Measurements from ENCODE around the gene SF3B3.

The SF3B3 gene

DNA sequence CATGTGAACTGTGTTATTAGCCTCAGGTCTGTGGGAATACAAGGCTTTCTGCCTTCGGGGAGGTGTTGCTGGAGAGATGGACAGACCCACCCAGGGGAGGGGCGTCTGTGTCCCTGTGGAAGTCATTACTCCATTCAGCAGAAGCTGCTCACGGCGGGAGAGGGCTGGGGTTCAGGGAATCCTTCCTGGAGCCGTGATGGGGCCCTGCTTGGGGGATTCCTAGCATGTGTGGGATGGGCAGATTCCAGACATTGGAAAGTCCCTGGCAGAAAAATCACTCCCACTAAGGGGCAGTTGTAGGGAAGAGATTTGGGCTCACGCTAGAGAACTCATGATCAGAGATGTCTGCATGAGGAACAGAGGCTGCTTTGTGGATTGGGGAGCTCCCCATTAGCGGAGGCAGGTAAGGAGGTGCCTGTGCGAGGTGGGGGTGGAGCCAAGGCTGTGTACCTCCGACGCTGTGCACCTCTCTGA is 66.4 kb downstream of the SF3B3 start:
- DNase-seq (ENCODE audit: low read depth in 2 of 2), result no peak

DNA sequence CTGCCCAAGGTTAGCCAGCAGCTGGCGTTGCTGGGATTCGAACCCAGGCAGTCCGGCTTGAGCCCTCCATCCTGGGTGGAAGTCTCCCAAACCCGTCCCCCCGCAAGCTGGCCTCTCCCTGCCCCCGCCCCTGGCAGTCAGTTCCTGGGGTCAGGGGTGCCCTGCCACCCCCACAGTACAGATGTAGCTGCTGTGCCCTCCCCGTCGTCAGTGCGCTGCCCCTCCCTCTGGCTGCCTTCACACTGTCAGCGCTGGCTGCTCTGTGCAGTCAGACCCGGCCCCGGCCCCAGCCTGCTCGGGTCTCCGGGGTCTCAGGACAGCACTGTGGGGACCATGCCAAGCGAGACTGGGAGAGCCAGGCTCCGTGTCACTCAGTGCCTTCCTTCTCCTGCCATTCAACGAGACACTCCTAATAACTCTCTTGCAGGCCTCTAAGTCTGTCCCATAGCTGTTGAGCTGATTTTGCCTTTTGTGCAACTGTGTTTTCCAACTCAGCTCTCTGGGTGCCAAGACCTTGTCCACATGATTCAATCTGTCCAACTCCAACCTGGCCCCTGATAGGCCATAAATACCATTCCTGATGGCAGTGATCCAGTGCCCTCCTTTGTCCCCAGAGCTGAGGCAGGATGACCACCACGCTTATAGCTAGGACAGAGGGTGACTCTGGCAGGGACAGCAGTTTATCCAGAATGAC is 67.3 kb downstream of the SF3B3 start:
- DNase-seq (ENCODE audit: low read depth in 2 of 2), result no peak

DNA sequence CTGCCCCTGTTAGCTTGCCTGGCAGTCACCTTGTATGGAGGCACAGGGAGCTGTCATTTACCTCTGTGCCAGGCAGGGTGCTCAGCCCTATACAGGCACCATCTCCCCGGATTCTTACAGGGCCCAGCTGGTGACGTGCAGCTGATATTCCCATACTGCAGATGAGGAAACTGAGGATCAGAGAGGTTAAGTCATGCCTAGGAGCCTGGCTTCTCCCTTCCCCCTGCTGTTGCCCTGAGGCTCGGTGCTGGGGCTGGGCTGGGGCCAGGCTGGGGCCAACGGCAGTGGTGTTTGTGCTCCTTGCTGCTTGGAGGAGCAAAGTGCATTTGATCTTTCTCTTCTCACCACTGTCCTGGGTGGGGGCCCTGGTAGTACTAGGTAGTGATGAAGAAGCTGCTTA is 68.0 kb downstream of the SF3B3 start:
- DNase-seq (ENCODE audit: low read depth in 2 of 2), result no peak

DNA sequence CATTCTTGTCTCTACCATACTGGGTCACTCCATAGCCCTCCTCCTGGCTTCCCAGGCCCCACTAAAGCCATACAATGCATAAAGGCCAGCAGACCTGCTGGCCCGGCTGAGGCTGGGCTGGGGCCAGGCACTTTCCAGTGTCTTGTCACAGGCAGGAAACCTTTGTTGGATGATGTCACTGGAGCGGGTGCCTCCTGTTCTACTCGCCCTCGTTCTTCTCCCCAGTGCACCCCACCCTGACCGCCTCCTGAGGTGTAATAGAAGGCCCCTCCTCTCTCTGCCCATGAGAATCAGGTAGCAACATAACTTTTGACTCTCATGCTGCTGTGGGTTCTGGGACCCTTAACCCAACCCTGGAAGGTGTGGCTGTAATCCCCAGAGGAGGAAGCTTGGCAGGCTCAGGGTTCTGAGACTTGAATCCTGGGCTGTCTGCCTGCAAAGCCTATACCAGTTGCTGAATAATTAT is 68.5 kb downstream of the SF3B3 start:
- no peak for DNase-seq (ENCODE audit: low read depth in 2 of 2)

DNA sequence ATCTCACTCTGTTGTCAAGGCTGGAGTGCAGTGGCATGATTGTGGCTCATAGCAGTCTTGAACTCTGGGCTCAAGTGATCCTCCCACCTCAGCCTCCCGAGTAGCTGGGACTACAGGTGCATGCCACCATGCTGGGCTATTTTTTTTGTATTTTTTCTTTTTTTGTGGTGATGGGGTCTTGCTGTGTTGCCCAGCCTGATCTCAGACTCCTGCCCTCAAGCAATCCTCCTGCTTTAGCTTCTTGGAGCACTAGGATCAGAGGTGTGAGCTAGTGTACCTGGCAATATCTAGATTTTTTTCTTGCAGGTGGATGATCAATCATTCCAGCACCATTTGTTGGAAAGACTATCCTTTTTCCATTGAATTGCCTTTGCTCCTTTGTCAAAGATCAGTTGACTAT is 69.9 kb downstream of the SF3B3 start:
- DNase-seq (ENCODE audit: low read depth in 2 of 2), result no peak

DNA sequence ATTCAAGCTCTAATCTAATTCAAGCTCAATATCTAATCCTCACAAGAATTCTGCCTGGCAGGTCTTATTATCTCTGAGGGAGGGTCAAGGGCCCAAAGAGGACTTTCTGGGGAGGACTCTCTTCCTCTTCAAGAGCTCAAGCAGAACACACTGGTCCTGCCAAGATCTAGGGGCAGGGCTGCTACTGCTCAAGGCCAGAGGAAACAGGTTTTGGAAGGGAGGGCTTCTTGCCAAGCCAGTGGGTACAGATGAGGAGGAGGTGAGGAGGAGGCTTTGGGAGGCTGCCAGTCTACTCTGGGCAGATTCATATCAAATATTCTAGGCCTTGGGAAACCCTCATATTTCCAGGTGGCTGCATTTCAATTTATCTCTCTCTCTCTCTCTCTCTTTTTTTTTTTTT is 71.0 kb downstream of the SF3B3 start:
- DNase-seq (ENCODE audit: low read depth in 2 of 2), result no peak

DNA sequence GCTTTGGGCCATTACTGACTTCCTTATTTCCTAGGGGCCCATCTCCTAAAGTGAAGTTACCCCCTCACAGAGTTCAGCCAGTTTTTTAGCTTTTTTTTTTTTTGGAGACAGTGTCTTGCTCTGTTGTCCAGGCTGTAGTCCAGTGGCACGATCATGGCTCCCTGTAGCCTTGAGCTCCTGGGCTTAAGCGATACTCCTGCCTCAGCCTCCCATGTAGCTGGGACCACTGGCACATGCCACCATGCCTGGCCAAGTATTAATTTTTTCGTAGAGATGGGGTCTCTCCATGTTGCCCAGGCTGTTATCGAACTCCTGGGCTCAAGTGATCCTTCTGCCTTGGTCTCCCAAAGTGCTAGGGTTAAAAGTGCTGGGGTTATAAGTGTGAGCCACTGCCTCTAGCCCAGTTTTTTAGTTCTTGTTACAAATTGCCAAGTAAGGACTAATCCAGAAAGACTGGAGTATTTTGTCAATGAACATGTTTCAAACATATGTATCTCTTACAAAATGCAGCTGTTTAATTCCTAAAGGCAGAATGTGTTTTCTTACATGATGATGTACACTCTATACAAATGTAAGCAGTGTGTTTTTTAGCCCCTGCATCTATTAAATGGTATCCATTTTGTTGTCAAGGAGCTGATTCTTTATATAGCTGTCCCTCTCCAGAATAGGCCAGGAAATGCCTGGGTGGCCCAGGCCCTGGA is 73.7 kb downstream of the SF3B3 start:
- no peak for DNase-seq (ENCODE audit: low read depth in 2 of 2)

DNA sequence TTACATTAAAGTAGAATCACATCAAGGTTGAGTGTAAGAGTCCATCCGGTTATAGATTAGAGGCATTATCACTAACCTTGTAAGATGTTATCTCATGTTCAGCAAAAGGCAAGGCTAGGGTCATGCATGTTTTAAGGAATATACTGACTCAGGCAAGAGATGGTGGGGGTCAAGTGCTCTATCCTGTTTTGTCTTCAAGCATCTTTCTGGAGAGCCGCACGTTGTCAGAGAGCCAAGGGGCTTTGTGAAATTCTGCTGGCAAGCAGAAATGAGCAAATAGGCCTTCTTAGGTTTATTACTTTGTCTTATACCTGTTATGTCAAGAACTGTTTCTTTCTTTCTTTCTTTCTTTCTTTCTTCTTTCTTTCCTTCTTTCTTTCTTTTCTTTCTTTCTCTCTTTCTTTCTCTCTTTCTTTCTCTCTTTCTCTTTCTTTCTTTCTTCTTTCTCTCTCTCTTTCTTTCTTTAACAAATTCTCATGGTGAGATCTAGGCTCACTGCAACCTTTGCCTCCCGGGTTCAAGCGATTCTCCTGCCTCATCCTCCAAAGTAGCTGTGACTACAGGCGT is 75.4 kb downstream of the SF3B3 start:
- no peak for DNase-seq (ENCODE audit: low read depth in 2 of 2)

DNA sequence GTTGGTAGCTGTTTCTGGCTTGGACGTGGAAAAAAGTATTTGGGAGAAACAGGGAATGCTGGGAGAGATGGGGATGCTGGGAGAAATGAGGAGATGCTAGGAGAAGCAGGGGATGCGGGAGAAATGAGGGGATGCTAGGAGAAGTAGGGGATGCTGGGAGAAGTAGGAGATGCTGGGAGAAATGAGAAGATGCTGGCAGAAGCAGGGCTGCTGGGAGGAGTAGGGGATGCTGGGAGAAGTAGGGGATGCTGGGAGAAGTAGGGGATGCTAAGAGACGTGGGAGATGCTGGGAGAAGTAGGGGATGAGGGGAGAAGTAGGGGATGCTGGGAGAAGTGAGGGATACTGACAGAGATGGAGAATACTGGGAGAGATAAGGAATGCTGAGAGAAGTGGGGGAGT is 77.1 kb downstream of the SF3B3 start:
- no peak for DNase-seq (ENCODE audit: low read depth in 2 of 2)

DNA sequence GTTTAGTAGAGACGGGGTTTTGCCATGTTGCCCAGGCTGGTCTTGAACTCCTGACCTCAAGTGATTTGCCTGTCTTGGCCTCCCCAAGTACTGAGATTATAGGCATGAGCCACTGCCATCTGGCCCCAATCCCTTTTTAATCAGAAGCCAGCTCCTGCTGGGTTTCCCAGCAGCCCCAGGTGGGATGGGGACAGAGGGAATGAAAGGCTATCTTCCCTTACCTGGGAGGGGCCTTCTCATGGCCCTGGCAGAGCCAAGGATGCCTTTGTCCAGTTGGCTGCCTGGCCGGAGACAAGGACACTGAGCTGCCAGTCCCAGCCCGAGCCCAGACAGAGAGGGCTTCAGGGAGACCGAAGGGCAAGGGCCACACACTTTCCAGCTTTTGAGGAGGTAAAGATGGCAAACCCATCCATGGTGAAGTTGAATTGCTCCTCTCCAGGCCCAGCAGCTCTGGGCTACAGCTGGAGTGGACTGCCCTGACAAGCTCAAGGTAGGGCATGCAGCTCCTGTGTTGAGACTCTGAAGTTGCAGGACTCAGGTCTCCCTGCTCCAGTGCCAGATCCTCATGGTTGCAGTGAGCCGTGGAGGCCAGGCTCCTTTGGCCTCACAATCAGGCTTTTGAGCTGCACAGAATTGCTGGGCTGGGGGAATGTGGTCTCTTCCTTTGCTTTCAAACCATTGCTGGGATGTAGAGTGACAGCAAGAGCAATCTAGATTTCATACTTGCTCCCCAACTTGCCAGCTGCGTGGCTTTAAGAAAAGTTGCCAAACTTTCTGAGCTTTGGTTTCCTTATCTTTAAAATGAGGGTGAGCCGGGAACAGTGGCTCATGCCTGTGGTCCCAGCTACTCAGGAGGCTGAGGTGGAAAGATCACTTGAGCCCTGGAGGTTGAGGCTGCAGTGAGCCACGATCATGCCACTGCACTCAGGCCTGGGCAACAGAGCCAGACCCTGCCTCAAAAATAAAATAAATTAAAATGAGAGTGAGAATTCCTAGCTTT is 78.3 kb downstream of the SF3B3 start:
- DNase-seq (ENCODE audit: low read depth in 2 of 2), result no peak

DNA sequence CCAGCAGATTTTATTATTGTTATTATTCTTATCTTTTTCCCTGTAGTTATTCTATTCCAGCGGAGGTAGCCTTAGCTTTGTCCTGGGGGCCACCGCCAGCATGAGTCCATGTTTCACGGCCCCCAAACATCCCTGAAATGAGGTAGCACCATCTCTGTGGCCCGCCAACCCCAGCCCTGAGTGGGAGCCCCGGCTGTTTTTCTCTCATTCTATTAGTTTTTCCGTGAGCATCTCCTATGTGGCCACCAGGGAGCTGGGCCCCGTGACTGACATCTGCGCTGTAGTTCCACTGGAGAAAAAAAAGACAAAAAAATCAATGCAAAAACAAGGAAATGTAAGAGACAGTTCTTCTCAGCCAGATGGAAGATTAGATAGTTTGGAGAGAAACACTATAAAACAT is 79.2 kb downstream of the SF3B3 start:
- DNase-seq (ENCODE audit: low read depth in 2 of 2), result no peak

DNA sequence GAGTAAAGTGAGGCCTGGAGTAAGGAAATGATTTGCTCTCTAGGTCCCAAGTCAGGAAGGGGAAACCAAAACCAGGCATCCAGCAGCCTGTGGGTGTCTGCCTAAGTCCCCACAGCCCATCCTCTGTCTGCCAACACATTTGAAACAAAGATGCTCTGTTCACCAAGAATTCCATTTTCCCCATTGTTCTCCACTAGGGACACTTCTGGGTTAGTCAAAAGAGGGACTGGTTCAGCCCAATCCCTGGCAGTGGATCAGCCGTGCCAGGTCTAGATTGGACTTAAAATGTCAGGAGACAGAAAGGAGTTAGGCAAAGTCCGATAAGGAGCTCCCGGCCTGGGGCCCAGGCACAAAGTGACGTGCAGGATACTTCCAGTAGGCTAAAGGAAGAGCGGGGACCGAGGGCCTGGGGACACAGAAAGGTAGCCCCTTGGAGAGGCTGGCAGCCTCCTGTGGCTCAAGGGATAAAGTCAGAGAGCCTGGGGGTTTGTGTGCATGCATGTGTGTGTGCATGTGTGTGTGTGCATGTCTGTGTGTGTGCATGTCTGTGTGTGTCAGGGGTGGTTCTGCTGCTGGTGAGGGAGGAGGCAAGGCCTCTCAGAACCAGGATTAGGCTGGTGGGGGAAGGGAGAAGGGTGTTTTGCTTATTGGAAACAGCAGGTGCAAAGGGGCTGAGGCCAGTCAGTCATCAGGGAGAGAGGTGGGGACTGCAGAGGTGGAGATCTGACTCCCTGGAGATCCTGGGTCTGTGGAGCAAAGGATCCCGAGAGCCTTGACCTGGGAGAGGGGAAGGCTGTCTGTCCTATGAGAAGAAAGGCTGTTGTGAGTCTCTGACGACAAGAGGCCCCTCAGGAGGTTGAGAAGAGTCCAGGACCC is 81.0 kb downstream of the SF3B3 start:
- DNase-seq (ENCODE audit: low read depth in 2 of 2), result no peak

DNA sequence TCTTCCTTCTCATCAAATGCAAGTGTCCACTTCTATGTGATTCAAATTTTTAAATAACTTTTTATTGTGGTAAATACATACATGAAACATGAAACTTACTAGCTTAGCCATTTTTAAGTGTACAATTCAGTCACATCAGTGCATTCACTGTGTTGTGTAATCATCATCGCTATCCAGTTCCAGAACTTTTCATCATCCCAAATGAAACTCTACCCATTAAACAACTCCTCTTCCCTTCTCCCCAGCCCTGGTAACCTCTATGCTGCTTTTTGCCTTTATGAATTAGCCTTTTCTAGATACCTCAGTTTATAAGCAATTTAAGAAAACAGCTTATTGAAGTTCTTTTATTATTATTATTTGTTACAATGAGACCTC is 81.7 kb downstream of the SF3B3 start:
- no peak for DNase-seq (ENCODE audit: low read depth in 2 of 2)

DNA sequence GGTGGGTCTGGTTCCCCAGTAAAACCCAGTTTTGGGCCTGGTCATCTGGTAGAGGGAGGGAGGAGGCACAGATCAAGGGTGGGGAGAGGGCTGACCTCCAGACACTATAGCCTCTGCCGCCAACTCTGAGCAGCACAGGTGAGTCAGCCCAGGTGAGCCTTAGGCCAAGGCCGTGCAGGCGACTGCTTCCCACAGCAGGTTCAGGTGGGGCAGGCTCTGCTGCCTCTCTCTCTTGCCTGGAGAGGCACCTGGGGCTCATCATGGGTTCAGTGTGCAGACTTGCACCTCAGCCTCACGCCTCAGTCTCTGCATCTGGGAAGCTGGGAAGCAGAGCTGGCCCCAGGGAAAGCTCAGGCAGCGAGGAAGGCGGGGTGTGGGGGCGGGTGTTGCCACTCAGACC is 84.9 kb downstream of the SF3B3 start:
- no peak for DNase-seq (ENCODE audit: low read depth in 2 of 2)

DNA sequence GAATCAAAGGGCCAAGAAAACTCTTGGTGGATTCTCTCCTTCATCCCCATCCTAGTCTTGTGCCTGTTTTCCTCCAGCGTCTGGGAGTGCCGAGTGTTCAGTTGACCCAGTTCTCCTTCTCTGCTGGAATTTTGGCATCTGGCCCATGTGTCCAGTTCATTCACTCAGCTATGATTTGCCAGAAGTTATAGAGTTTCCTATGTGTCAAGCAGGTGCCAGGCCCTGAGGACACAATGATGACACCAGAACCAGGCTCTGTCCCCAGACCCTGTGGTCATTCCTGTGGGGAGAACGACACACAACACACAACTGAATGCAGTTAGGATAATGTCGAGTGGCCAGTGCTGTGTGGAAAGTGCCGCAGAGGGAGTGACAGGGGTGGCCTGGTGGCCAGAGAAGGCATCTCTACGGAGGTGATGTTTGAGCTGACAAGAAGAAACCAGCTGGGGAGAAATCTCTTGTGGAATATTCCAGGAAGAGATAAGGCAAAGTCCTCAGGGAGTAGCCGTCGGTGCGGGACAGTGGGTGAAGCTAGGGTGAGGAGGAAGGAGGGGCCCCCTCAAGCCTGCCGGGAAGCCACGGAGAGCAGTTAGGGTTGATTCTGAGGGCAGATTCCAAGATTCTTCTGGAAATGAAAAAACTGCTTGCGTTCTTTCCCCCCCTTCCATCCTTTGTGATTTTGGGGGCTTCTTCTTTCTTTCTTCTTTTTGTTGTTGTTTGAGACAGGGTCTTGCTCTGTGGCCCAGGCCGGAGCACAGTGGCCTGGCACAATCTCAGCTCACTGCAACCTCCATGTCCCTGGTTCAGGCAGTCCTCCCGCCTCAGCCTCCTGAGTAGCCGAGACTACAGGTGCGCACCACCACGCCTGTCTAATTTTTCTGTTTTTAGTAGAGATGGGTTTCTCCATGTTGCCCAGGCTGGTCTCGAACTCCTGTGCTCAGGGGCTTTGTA is 86.9 kb downstream of the SF3B3 start:
- no peak for DNase-seq (ENCODE audit: low read depth in 2 of 2)

DNA sequence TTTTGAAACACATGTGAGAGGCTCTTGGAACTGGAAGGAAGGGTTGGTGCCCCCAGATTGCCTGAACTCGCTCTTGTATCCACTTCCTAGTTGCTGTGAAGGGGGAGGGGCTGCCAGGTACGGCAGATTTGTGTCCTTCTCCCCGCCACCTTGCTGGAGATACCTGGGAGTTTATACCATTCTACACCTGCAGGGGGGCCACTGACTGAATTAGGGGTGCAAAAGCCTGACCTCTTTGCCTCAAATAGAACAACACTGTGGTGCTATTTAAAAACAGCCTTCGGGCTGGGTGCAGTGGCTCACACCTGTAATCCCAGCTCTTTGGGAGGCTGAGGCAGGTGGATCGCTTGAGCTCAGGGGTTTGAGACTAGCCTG is 87.6 kb downstream of the SF3B3 start:
- no peak for DNase-seq (ENCODE audit: low read depth in 2 of 2)

DNA sequence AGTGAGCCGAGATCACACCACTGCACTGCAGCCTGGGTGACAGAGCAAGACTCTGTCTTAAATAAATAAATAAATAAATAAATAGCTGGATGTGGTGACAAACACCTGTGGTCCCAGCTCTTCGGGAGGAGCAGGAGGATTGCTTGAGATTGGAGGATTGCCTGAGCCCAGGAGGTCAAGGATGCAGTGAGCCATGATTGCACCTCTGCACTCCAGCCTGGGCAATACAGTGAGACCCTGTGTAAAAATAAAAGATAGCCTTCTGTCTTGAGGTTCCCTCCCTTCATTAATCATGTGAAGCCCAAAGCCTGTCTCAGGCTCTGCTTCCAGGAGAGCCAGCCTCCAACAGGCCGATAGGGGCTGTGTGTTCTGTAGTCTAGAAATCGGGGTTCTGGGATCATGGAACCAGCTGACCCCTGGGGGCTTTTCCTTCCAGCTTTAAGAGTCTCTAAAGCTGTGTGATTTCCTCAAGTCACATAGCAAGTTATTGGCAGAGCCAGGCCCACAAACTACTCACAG is 88.2 kb downstream of the SF3B3 start:
- DNase-seq (ENCODE audit: low read depth in 2 of 2), result no peak

DNA sequence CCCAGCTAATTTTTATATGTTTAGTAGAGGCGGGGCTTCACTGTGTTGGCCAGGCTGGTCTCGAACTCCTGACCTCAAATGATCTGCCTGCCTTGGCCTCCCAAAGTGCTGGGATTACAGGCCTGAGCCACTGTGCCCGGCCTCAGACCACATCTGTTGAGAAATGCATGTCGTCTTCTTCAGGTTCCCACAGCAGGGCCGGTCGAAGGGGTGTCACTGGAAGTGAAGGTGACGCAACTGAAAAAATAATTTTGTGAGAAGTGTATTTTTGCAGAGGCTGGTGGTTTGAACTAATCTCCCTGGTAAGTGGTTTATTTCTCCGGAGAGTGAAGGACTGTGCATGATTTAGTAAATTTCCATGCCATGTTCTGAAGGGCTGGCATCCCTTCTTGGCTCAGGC is 89.3 kb downstream of the SF3B3 start:
- DNase-seq (ENCODE audit: low read depth in 2 of 2), result no peak

DNA sequence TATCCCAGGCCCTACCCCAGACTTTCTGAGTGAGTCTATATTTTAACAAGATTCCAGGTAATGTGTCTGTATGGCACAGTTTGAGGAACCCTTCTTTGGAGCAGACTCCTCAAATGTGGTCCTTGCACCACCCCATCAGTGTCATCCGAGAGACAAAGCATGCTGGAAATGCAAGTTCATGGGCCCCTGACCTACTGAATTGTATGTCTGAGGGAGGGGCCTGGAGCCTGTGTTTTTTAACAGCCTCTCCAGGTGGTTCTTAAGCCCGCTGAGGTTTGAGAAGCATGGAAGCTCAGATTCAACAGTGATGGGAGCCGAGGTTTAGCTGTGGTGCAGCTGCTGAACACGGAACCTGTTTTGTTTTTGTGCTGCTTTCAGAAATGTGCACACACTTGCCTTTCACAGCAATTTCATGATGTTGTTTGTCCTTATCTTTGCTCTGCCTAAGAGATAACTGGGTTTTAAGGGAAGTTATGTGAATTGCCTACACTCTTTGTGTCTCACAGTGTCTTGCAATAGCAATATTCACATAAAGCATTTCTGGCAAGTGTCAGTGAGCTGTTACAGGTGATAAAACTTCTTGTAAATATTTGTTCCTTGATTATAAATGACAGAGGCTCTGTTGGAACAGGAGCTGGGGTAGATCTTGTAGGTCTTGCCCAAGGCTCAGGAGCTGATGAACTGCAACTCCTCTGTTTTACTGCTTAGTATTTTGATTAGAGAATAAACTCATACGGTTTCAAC is 90.8 kb downstream of the SF3B3 start:
- DNase-seq (ENCODE audit: low read depth in 2 of 2), result no peak
